ENCODE results near the gene FMN1.

Gene FMN1

GRCh38 chr15:33154351-33155166 lies 40.0 kb downstream of the FMN1 start:
- DNase-seq = no peak

- no peak for DNase-seq
Measured at GRCh38 chr15:33153548-33153947, 41.0 kb downstream of the FMN1 start.

GRCh38 chr15:33152502-33153109 lies 41.9 kb downstream of the FMN1 start:
- no peak for DNase-seq

GRCh38 chr15:33150971-33151370 lies 43.5 kb downstream of the FMN1 start:
- no peak for DNase-seq

- DNase-seq = no peak
Measured at GRCh38 chr15:33150431-33150941, 44.0 kb downstream of the FMN1 start.

GRCh38 chr15:33149919-33150318 lies 44.6 kb downstream of the FMN1 start:
- DNase-seq = no peak

- DNase-seq = no peak
Measured at GRCh38 chr15:33148129-33148751, 46.3 kb downstream of the FMN1 start.

GRCh38 chr15:33146051-33146450 lies 48.5 kb downstream of the FMN1 start:
- no peak for DNase-seq

- no peak for DNase-seq
Measured at GRCh38 chr15:33145447-33145846, 49.1 kb downstream of the FMN1 start.

GRCh38 chr15:33142708-33143107 lies 51.8 kb downstream of the FMN1 start:
- no peak for DNase-seq

- no peak for DNase-seq
Measured at GRCh38 chr15:33138000-33138399, 56.5 kb downstream of the FMN1 start.

GRCh38 chr15:33137101-33137500 lies 57.4 kb downstream of the FMN1 start:
- no peak for DNase-seq

GRCh38 chr15:33136353-33136752 lies 58.2 kb downstream of the FMN1 start:
- no peak for DNase-seq

- no peak for DNase-seq
Measured at GRCh38 chr15:33135355-33135781, 59.1 kb downstream of the FMN1 start.

- DNase-seq = peak; percentile 38
Measured at GRCh38 chr15:33132722-33133345, 61.7 kb downstream of the FMN1 start.

GRCh38 chr15:33132233-33132580 lies 62.3 kb downstream of the FMN1 start:
- DNase-seq = no peak

- DNase-seq = no peak
Measured at GRCh38 chr15:33131552-33132232, 62.8 kb downstream of the FMN1 start.

- DNase-seq = no peak
Measured at GRCh38 chr15:33126559-33127290, 67.8 kb downstream of the FMN1 start.

GRCh38 chr15:33125894-33126537 lies 68.5 kb downstream of the FMN1 start:
- DNase-seq = no peak

GRCh38 chr15:33124811-33125210 lies 69.7 kb downstream of the FMN1 start:
- no peak for DNase-seq

GRCh38 chr15:33124279-33124678 lies 70.2 kb downstream of the FMN1 start:
- no peak for DNase-seq

- no peak for DNase-seq
Measured at GRCh38 chr15:33119865-33120264, 74.6 kb downstream of the FMN1 start.

All from amniotic stem cell (primary cell).